ENCODE measurements around the gene APPL2.

GRCh38 chr12:105158876-105159275 lies 77.1 kb downstream of the APPL2 start:
- TF ChIP-seq CTCF (IDR thresholded peaks at IDR 0.05), result no peak
- TF ChIP-seq POLR2A (IDR thresholded peaks at IDR 0.05), result no peak

All from tibial nerve (tissue), 3 donors.